K562 (cell line): ENCODE measurements around the gene TPGS1. TPM values are rescaled to one million over a fixed set of nuclear protein-coding genes. Genes with fewer than 3 reads are reported as not detected.

Experiments used
- CHD7 ChIP-seq: fragments of 200-600 bp; sonication (generic); IDR thresholded peaks from one replicate; pipeline ENCODE4 v1.6.1; 2012; ENCODE audit warnings: mild to moderate bottlenecking, low read depth, low read length, inconsistent platforms
- FOXK1 ChIP-seq: sonication (generic); formaldehyde crosslinking; IDR thresholded peaks from 2 replicates; pipeline ENCODE4 v1.8.0; 2022; ENCODE audit warnings: missing genetic modification reagents, mild to moderate bottlenecking, borderline replicate concordance
- MAZ ChIP-seq, 2 experiments: fragments of 450-650 bp in 1 of 2; sonication (generic) in 1 of 2; formaldehyde crosslinking; IDR thresholded peaks in 1 of 2; conservative IDR thresholded peaks in 1 of 2; 2 replicates each; pipeline versions ENCODE4 v1.4.0 to v1.5.0; 2020; ENCODE audit warnings: mild to moderate bottlenecking in 1 of 2, missing genetic modification reagents in 1 of 2
- NR2F6 ChIP-seq: fragments of 450-650 bp; formaldehyde crosslinking; IDR thresholded peaks from 2 replicates; pipeline ENCODE4 v1.4.0; 2020; ENCODE audit warnings: mild to moderate bottlenecking
- POLR2AphosphoS2 ChIP-seq: IDR thresholded peaks from 2 replicates; pipeline ENCODE4 v1.6.1; 2012; ENCODE audit warnings: low read length, improper control_type of control experiment
- SRSF1 ChIP-seq: fragments of 200-400 bp; formaldehyde crosslinking; IDR thresholded peaks from 2 replicates; pipeline ENCODE4 v1.6.1; 2017; ENCODE audit warnings: mild to moderate bottlenecking, low read depth, low read length, moderate library complexity
- TBL1XR1 ChIP-seq, 2 experiments: IDR thresholded peaks; 2 replicates each; pipeline ENCODE4 v1.6.1; 2012; ENCODE audit warnings: improper control_type of control experiment in 2 of 2, low read length in 2 of 2, mild to moderate bottlenecking in 1 of 2
- ZBTB5 ChIP-seq: fragments of 450-650 bp; IDR thresholded peaks from 2 replicates; pipeline ENCODE4 v1.6.1; 2017; ENCODE audit warnings: antibody characterized with exemption
- ZBTB8A ChIP-seq: fragments of 450-650 bp; IDR thresholded peaks from 2 replicates; pipeline ENCODE4 v1.6.1; 2018; ENCODE audit warnings: mild to moderate bottlenecking, moderate library complexity; ENCODE audit not compliant: partially characterized antibody
- ZNF175 ChIP-seq: fragments of 200-800 bp; sonication (Bioruptor generic); IDR thresholded peaks from 2 replicates; pipeline ENCODE4 v1.6.1; 2016; ENCODE audit warnings: low read depth, mild to moderate bottlenecking, missing genetic modification characterization, missing compliant biosample characterization
- ZNF511 ChIP-seq: sonication (generic); formaldehyde crosslinking; IDR thresholded peaks from 2 replicates; pipeline ENCODE4 v1.8.0; 2022; ENCODE audit warnings: mild to moderate bottlenecking, missing genetic modification reagents
- ZNF699 ChIP-seq: fragments of 250-450 bp; sonication (Bioruptor Pico); IDR thresholded peaks from 2 replicates; pipeline ENCODE4 v1.8.0; 2021; ENCODE audit warnings: mild to moderate bottlenecking, moderate library complexity; ENCODE audit not compliant: insufficient replicate concordance
- ZNF707 ChIP-seq: fragments of 250-450 bp; sonication (Bioruptor Pico); conservative IDR thresholded peaks from 2 replicates; pipeline ENCODE4 v1.8.0; 2022; ENCODE audit warnings: inconsistent platforms, mild to moderate bottlenecking, moderate library complexity
- polyA plus RNA-seq, 8 experiments: library from polyadenylated mRNA; depleted of rRNA in 4 of 8; stranded (reverse) in 5 of 8; unstranded in 3 of 8; fragments of >200 nt; fragmentation: Nextera tagmentation in 2 of 8; fragmentation: Illumina TruSeq in 1 of 8; extraction: Ambion mirVana in 2 of 8; extraction: Trizol in 1 of 8; gene quantifications; 2 replicates each; pipeline versions ENCODE4 v1.2.1 to v1.2.3, GENCODE V29; 2011 to 2014; ENCODE audit warnings: inconsistent platforms in 1 of 8, missing spikeins in 1 of 8
- total RNA-seq, 7 experiments: library from RNA; depleted of rRNA in 6 of 7; stranded (reverse); fragments of >200 nt in 6 of 7; fragmentation: Illumina TruSeq in 2 of 7; extraction: Trizol in 2 of 7; gene quantifications; 2 replicates each; pipeline versions ENCODE4 v1.2.1 to v1.2.3, GENCODE V29; 2011 to 2021; ENCODE audit warnings: low replicate concordance in 1 of 7

Gene TPGS1
- total and polyA plus RNA-seq, 9 of the 15 experiments (the other 6 are each of a cell fraction or from before 2014, with no cell fraction given) = 0.30 to 31.6 (median 1.2) TPM; not detected in 2

- TF ChIP-seq CHD7 = no peak
- TF ChIP-seq SRSF1 = no peak
- TF ChIP-seq TBL1XR1 (IDR thresholded peaks at IDR 0.05; ENCODE audit: low read length in 2 of 2) = no peak
- no peak for TF ChIP-seq ZNF511 (CRISPR knock-in tag)
- TF ChIP-seq ZNF175 (CRISPR knock-in tag) = no peak
- TF ChIP-seq ZBTB8A = no peak
- TF ChIP-seq FOXK1 (CRISPR knock-in tag) = no peak
- no peak for TF ChIP-seq ZNF699 (CRISPR knock-in tag)
- no peak for TF ChIP-seq ZNF707 (CRISPR knock-in tag)
- TF ChIP-seq NR2F6 (CRISPR knock-in tag) = no peak
- peak in 1 of 2 experiments; percentile 63; a peak in 1 of 4 replicates for TF ChIP-seq MAZ (CRISPR knock-in tag; conservative IDR thresholded peaks at IDR 0.05 in 1 of 2, IDR thresholded peaks at IDR 0.05 in 1 of 2)
- no peak for TF ChIP-seq POLR2AphosphoS2
- TF ChIP-seq ZBTB5 = no peak
These were observed 45.4 kb upstream of the TPGS1 start (continued) for GRCh38 chr19:461721-462551.
